Activated T-helper 1 cell treated with anti-CD3 and anti-CD28 coated beads, Interleukin-12 subunit alpha, Interleukin-12 subunit beta, Interleukin-2, Interleukin-4 antibody, amounts not matched to agents 30 ng/mL and 10 ng/mL and 1 ng/mL, durations not matched to agents 14 hours and 24 hours and 36 hours (primary cell): ENCODE measurements around the gene PPP1R12B. TPM values are rescaled to one million over a fixed set of nuclear protein-coding genes. Genes with fewer than 3 reads are reported as not detected.
"Not testable (repeated sequence)": the region's sequence is repeated elsewhere in the genome, so short reads cannot be mapped to it uniquely, and the experiment has no call there.

Source experiments
- DNase-seq: peaks from one replicate; pipeline ENCODE4 v3.0.0; 2021; ENCODE audit warnings: low spot score
- H3K27ac Mint-ChIP-seq: one replicate; pipeline ENCODE4 v1.8.0; 2021; ENCODE audit warnings: mild to moderate bottlenecking, mixed read lengths
- H3K27me3 Mint-ChIP-seq: one replicate; pipeline ENCODE4 v1.8.0; 2022; ENCODE audit warnings: mild to moderate bottlenecking, moderate library complexity, mixed read lengths; ENCODE audit not compliant: insufficient read depth
- H3K36me3 Mint-ChIP-seq: one replicate; pipeline ENCODE4 v1.8.0; 2021; ENCODE audit warnings: low read depth, mixed read lengths
- H3K4me1 Mint-ChIP-seq: one replicate; pipeline ENCODE4 v1.8.0; 2021; ENCODE audit warnings: low read depth, mixed read lengths
- H3K4me3 Mint-ChIP-seq: one replicate; pipeline ENCODE4 v1.8.0; 2021; ENCODE audit warnings: mild to moderate bottlenecking, moderate library complexity, mixed read lengths
- H3K9me3 Mint-ChIP-seq: one replicate; pipeline ENCODE4 v1.8.0; 2021; ENCODE audit warnings: mixed read lengths
- intact Hi-C: fragments of 100-400 bp; cut with micrococcal nuclease; formaldehyde crosslinking; loops from one replicate; pipeline ENCODE4 v1.15.1; 2024
- total RNA-seq: library from RNA; stranded (reverse); gene quantifications from 2 replicates; pipeline ENCODE4 v1.2.3, GENCODE V29; 2022

Gene PPP1R12B
- total RNA-seq, 1 donor from 2014 or later = 11.1 TPM

DNA sequence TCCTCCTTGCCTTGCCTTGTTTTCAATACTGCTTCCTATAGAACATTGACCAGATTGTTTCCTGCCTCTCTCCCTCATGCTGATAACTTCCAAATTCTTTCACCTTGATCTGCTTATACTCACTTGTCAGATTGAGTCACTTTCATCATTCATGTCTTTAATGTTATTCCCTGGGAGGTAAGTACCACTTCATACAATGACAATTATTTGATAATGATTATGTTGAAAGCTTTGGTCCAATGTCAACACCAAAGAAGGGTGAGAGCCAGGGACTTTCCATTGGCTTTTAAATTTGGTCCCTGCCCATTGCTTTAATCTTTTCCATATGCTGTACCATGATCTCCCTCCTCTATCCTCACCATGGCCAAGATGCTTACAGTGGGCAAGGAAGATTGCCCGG is 224.4 kb downstream of the PPP1R12B start:
- Mint-ChIP-seq H3K4me1 (no peaks in the 10 kb centered on the region), H3K4me3 (no peak overlapping the region), H3K27ac (no peak overlapping the region), H3K9me3 (no peaks in the 10 kb centered on the region), H3K27me3 (no peaks in the 10 kb centered on the region), H3K36me3 (peaks cover 5% of the 10 kb centered on the region)
- DNase-seq = no peak
- intact Hi-C loops = loop anchor here (5.0 kb wide), 1 partner anchor 71 kb away; no protein-coding TSS in a partner anchor

DNA sequence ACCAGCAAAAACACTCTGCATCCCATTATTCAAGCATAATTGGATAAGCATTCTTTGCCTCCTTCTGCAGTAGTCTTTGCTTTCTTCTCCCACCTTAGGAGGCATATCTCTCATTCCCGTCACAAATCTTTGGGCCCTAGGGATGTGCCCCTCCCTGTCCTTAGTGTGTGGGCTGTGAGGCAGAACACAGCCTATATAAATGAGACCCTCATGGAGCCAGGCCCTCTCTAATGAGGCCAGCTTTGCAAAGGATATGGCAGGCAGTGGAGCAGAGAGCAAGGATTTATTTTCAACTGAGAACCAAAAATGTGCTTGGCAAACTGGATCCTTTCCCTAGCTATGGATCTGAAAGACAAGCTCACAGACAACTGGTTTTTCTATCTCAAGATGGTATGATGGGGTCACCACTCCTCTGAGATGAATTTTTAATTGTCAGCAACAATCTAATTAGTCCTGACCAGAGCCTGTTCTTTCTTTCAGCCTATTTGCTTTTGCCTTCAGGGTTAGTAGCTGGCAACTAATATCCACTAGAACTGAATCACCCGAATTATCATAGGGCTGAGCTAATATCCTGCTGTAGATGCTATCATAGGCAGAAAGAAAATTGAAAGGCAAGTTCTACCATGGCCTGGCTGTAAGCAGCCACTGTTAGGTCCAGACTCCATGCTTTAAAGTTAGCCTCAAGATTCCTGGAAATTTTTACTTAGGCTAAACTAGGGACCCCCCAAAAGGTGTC is 227.6 kb downstream of the PPP1R12B start:
- Mint-ChIP-seq H3K4me1 (no peaks in the 10 kb centered on the region), H3K36me3 (peaks cover 2% of the 10 kb centered on the region)

DNA sequence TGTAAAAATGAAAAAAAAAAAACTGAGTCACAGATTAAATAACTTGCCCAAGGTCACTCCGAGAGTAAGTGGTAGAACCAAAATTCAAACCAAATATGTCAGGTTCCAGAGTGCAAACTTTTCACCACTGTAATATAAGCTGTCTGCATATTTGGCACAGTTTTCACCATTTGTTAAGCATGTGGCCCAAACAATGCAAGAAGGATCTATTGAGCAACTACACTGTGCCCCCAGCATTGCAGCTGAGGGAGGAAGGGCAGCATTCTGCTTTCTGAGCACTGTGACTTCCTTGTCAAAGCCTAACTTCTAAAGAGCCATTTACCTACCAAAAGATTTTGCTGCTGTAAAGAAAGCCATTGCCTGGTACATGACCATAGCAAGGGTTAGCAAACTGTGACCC is 228.3 kb downstream of the PPP1R12B start:
- H3K4me3 Mint-ChIP-seq = no peak overlapping the region
- peaks cover 2% of the 10 kb centered on the region for H3K36me3 Mint-ChIP-seq
- intact Hi-C loops = no loop called here
- no peaks in the 10 kb centered on the region for H3K27me3 Mint-ChIP-seq
- H3K4me1 Mint-ChIP-seq = no peaks in the 10 kb centered on the region
- H3K27ac Mint-ChIP-seq = no peak overlapping the region
- no peaks in the 10 kb centered on the region for H3K9me3 Mint-ChIP-seq
- no peak for DNase-seq

More for the DNA sequence above, 227.6 kb downstream of the PPP1R12B start:
- no peaks in the 10 kb centered on the region for H3K9me3 Mint-ChIP-seq
- intact Hi-C loops = no loop called here
- H3K4me3 Mint-ChIP-seq = no peak overlapping the region
- no peak for DNase-seq
- H3K27ac Mint-ChIP-seq = no peak overlapping the region
- H3K27me3 Mint-ChIP-seq = no peaks in the 10 kb centered on the region

DNA sequence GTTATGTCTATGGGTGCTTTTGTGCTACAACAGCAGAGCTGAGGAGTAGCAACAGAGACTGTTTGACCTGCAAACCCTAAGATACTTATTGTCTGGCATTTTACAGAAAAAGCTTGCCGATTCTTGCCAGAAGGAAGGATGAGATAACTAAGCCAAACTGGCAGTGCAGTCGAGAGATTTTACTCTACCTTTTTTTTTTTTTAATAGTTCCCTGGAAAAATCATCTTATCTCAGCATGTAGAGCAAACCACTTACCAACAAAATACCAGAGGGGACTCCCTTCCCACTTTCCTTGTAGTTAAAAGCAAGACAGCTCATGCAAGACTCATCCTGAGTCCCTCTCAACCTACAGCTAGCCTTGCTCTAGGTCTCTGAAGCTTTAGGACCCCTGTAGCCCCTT is 228.9 kb downstream of the PPP1R12B start:
- H3K9me3 Mint-ChIP-seq = no peaks in the 10 kb centered on the region
- no peak for DNase-seq
- H3K36me3 Mint-ChIP-seq = peaks cover 2% of the 10 kb centered on the region
- intact Hi-C loops = no loop called here
- no peaks in the 10 kb centered on the region for H3K4me1 Mint-ChIP-seq
- no peak overlapping the region for H3K4me3 Mint-ChIP-seq
- no peaks in the 10 kb centered on the region for H3K27me3 Mint-ChIP-seq
- no peak overlapping the region for H3K27ac Mint-ChIP-seq

DNA sequence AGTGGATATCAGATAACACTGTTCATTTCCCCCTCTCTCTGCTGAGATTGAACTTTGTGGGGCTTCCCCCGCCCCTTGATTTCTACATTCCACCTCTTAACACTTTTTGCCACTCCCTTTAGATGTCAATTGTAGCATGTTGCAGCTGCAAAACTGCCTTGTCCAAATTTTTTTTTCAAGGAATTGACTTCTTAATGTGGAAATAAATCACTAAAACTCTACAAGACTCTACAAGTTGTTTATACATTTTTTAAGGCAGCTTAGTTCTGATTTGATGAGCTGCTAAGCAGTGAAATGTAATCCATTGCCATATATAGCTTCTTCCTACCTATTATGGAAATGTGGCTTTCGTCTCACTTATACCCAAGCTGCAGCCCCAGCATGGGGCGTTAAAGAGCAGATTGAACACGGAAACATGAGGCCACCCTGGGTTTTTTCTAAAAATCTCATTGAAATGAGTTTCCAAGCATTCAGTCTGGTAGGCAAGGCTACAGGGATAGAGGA is 229.6 kb downstream of the PPP1R12B start:
- Mint-ChIP-seq H3K36me3 (peaks cover 2% of the 10 kb centered on the region), H3K9me3 (no peaks in the 10 kb centered on the region), H3K4me3 (no peak overlapping the region), H3K27me3 (no peaks in the 10 kb centered on the region), H3K4me1 (no peaks in the 10 kb centered on the region), H3K27ac (no peak overlapping the region)
- DNase-seq = no peak
- intact Hi-C loops = no loop called here

DNA sequence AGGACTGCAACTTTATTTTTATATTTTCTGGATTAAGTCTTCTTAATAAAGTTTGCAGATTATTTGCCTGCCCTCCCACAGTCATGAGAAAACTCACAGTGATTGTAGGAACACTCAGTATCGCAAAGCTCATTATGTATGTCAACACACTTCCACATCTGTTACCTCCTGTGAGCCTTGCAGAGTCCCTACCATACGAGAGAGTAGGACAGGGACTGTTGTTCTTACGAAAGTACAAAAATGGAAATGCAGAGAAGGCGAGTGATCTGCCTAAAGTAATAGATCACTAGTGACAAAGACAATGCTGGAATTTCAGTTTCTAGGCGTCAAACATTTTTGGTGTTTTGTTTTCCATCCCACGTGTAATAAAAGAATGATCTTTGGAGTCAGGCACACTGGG is 230.1 kb downstream of the PPP1R12B start:
- Mint-ChIP-seq H3K9me3 (no peaks in the 10 kb centered on the region), H3K27ac (no peak overlapping the region), H3K4me1 (no peaks in the 10 kb centered on the region), H3K36me3 (peaks cover 2% of the 10 kb centered on the region), H3K4me3 (no peak overlapping the region), H3K27me3 (no peaks in the 10 kb centered on the region)
- no peak for DNase-seq
- intact Hi-C loops = no loop called here

DNA sequence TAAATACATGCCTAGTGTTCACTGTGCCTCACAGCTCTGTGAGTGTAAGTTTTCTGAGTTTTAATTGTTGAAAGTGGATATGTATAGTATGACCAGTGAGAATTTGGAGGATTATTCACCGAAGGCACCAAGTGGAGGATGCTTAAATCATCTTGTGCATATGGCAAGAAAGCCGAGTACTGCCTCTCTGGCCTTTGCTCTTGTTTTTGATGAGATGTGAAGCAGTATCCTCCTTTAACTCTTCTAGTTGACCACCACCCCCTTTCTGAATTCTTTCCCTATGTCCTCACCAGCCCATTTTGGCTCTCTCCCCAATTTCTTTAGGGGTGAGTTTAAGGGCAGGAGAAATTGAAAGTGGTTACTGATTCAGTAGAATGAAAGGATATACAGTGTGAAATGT is 231.3 kb downstream of the PPP1R12B start:
- Mint-ChIP-seq H3K27me3 (no peaks in the 10 kb centered on the region), H3K36me3 (peaks cover 2% of the 10 kb centered on the region), H3K27ac (no peak overlapping the region), H3K4me3 (no peak overlapping the region), H3K4me1 (no peaks in the 10 kb centered on the region), H3K9me3 (no peaks in the 10 kb centered on the region)
- DNase-seq = no peak
- intact Hi-C loops = no loop called here

DNA sequence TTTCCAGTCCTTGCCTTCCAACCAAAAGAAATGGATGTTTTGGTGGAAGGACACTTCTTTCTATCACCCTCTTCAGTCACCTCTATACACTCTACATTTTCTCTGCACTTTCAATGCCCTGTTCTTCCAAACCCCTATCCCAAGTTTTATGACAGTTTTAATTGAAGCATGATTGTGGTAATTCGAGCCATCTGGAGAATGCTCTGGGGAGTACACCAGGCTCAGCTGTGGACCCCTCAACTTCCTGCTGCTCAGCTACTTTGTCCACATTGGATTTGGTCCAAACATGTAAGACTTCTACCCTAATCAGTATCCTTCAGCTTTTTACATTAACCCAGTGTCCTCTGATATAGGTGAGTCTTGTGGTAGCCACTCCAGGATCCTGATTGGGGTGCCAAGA is 232.1 kb downstream of the PPP1R12B start:
- Mint-ChIP-seq H3K27me3 (no peaks in the 10 kb centered on the region), H3K4me1 (no peaks in the 10 kb centered on the region), H3K9me3 (no peaks in the 10 kb centered on the region), H3K4me3 (no peak overlapping the region), H3K36me3 (peaks cover 2% of the 10 kb centered on the region), H3K27ac (no peak overlapping the region)
- no peak for DNase-seq
- intact Hi-C loops = no loop called here

DNA sequence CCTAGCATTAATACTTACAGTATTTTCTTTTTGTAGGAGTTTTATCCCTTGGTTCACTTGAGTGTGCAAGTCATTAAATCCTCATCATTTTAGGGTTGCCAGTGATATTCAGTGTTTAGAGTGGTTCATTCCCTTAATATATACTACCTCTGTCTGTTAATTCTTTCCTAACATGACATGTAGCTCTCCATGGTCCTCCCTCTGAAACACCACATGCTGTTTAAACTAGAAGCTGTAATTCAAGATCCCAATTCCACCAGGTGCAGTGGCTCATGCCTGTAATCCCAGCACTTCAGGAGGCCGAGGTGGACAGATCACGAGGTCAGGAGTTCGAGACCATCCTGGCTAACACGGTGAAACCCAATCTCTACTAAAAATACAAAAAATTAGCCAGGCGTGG is 233.9 kb downstream of the PPP1R12B start:
- H3K9me3 Mint-ChIP-seq, H3K4me3 Mint-ChIP-seq, intact Hi-C loops, H3K36me3 Mint-ChIP-seq, H3K27me3 Mint-ChIP-seq, H3K27ac Mint-ChIP-seq, H3K4me1 Mint-ChIP-seq, DNase-seq: not testable (repeated sequence)

DNA sequence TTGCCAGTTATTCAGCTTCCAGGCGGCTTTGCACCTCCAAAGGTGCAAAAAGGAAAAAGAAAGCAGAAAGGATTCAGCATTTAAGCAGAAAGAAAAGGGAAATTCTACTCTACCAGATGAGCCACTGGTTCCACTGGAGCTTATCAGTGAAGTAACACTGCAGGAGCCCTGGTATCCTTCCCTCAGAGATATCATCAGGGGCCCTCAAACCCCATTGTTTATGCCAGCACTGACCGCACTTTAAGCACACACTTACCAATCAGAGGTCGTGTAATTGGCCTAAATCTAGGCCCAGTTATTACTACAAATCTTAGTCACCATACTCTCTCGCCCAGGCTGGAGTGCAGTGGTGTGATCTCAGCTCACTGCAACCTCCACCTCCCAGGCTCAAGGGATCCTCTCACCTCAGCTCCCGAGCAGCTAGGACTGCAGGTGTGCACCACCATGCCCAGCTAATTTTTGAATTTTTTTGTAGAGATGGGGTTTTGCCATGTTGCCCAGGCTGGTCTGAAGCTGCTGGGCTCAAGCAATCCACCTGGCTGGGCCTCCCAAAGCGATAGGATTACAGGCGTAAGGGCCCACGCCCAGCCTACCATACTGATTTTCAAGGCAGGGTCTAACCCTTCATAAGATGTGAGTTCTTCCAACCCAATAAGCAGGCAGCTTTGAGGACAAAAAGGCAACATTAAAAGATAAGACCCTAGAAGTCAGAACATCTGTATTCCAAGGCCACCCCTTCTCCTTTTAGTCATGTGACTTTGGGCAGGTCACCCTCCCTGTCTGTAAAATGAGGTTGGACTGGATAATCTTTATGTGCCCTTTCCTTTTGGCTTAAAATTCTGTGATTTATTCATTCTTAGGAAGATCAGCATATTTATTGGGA is 236.4 kb downstream of the PPP1R12B start:
- Mint-ChIP-seq H3K4me3 (no peak overlapping the region), H3K36me3 (peaks cover 2% of the 10 kb centered on the region), H3K4me1 (peaks cover 9% of the 10 kb centered on the region), H3K27ac (no peak overlapping the region), H3K27me3 (peaks cover 1% of the 10 kb centered on the region), H3K9me3 (no peaks in the 10 kb centered on the region)
- no peak for DNase-seq
- intact Hi-C loops = no loop called here

DNA sequence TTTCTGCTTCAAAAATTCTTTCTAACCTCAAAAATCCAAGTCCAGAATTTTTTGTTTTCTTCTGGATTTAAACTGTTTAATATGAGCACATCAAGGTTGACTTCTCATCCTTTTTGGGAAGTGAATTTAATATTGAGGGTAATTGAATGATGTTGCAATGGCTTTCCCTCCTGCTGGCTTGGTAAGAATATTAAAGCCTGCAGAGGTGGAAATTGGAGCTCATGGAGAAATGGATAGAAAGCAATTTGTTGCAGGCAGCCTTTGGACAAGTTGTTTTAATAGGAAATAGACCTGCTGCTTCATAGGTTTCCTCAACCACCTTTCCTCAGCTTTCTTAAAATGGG is 237.1 kb downstream of the PPP1R12B start:
- no peaks in the 10 kb centered on the region for H3K9me3 Mint-ChIP-seq
- peaks cover 2% of the 10 kb centered on the region for H3K36me3 Mint-ChIP-seq
- H3K4me3 Mint-ChIP-seq = no peak overlapping the region
- H3K27me3 Mint-ChIP-seq = peaks cover 1% of the 10 kb centered on the region
- intact Hi-C loops = no loop called here
- H3K27ac Mint-ChIP-seq = no peak overlapping the region
- peaks cover 9% of the 10 kb centered on the region for H3K4me1 Mint-ChIP-seq
- DNase-seq = no peak

DNA sequence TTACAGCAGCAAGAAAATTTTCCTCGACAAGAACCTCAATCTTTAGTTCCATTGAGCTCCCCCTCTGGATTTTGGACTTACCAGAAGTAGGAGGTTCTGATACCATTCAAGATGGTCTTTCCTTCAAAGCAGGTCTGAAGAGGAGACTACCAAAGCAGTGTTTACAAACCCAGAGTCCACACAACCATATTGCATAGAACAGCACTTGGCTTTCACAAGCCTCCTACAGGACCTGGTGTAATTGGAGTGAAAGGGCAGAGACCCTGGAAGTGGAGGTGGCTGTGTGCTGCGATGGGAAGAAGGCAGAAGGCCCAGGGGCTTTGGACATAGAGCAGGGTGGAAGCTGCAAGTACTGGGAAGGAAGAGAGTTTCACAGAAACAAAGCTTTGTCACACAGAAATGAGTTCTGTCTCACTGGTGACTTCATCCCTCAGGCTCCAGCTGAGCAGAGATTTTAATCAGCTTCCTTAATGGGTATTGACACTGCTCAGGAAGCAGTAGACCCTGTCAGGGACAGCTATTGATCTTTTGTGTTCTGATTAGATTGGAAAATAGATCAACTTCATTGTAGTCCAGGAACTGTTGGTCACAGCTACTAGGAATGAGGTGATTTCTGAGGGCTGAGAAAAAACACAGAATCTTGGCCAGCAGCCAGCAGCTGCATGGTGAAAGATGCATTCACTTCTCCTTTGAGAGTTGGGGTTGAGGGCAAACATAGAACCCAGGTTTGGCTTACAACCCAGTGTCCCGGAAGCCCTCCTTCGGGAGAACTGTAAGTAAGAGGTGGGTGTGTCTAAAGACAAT is 237.7 kb downstream of the PPP1R12B start:
- Mint-ChIP-seq H3K4me3 (no peak overlapping the region), H3K9me3 (no peaks in the 10 kb centered on the region), H3K36me3 (no peaks in the 10 kb centered on the region), H3K4me1 (peaks cover 9% of the 10 kb centered on the region), H3K27me3 (peaks cover 1% of the 10 kb centered on the region), H3K27ac (no peak overlapping the region)
- intact Hi-C loops = no loop called here
- no peak for DNase-seq

DNA sequence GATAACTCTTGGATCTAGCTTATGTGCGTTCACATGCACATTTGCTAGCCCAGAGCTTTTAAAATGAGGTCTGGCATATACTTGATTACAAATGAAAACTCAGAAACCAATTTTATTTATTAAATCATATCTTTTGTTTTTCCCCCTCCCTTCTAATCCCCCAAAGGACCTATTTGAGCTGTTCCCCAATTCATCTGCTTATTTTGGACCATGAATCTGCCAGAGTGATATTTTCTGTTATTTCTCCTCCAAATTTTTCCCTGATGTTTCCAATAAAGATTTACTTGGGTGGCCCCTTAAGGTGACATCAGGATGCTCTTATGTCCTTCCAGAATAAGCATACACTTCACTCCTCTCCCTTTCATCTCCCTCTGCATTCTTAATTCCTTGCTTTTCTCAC is 238.4 kb downstream of the PPP1R12B start:
- no peak overlapping the region for H3K27ac Mint-ChIP-seq
- intact Hi-C loops = no loop called here
- peaks cover 9% of the 10 kb centered on the region for H3K4me1 Mint-ChIP-seq
- peaks cover 1% of the 10 kb centered on the region for H3K27me3 Mint-ChIP-seq
- no peaks in the 10 kb centered on the region for H3K36me3 Mint-ChIP-seq
- no peak for DNase-seq
- no peak overlapping the region for H3K4me3 Mint-ChIP-seq
- H3K9me3 Mint-ChIP-seq = no peaks in the 10 kb centered on the region
